ENCODE measurements around the gene CXCL3. TPM values are rescaled to one million over a fixed set of nuclear protein-coding genes. Genes with fewer than 3 reads are reported as not detected.

The CXCL3 gene
- total RNA-seq, 2 experiments from 2014 or later, result not detected

DNA sequence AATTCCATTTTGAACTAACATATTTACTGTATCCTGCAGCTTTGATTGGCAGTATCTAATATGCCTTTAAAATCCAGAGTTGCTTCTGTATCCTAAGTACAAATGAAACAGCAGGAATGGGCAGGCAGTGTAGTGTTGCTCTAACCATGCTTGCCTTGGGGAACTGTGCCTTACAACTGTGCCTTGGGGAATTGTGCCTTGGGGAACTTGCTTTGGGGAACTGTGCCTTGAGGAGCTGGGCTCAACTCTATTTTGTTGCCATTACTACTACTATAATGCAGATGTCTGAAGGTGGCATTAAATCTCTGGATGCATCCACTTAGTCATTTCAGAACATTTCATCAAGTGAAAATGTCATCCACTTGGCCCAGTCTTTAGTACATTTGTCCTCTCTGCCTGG is 6.9 kb downstream of the CXCL3 start:
- ATAC-seq (no peak), DNase-seq (no peak)
- Mint-ChIP-seq H3K36me3 (ENCODE audit: low read depth) (no peaks in the 10 kb centered on the region), H3K4me1 (ENCODE audit: low read depth) (no peaks in the 10 kb centered on the region), H3K4me3 (no peak overlapping the region), H3K9me3 (peaks cover 3% of the 10 kb centered on the region), H3K27me3 (peaks cover 5% of the 10 kb centered on the region), H3K27ac (no peak overlapping the region)
- intact Hi-C loops (cut with micrococcal nuclease), result no loop called here
- TF ChIP-seq, protein P1, sequence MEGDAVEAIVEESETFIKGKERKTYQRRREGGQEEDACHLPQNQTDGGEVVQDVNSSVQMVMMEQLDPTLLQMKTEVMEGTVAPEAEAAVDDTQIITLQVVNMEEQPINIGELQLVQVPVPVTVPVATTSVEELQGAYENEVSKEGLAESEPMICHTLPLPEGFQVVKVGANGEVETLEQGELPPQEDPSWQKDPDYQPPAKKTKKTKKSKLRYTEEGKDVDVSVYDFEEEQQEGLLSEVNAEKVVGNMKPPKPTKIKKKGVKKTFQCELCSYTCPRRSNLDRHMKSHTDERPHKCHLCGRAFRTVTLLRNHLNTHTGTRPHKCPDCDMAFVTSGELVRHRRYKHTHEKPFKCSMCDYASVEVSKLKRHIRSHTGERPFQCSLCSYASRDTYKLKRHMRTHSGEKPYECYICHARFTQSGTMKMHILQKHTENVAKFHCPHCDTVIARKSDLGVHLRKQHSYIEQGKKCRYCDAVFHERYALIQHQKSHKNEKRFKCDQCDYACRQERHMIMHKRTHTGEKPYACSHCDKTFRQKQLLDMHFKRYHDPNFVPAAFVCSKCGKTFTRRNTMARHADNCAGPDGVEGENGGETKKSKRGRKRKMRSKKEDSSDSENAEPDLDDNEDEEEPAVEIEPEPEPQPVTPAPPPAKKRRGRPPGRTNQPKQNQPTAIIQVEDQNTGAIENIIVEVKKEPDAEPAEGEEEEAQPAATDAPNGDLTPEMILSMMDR (IDR thresholded peaks at IDR 0.05), result no peak
- ChIA-PET CTCF (no interaction called here), POLR2A (no interaction called here)

GRCh38 chr4:74030285-74030684 is 8.2 kb downstream of the CXCL3 start:
- H3K4me3 Mint-ChIP-seq, result no peak overlapping the region
- ATAC-seq (no peak), DNase-seq (no peak)
- POLR2A ChIA-PET, result no interaction called here
- no peaks in the 10 kb centered on the region for H3K4me1 Mint-ChIP-seq (ENCODE audit: low read depth)
- H3K36me3 Mint-ChIP-seq (ENCODE audit: low read depth), result no peaks in the 10 kb centered on the region
- H3K27me3 Mint-ChIP-seq, result peaks cover 3% of the 10 kb centered on the region
- intact Hi-C loops (cut with micrococcal nuclease), result no loop called here
- CTCF ChIA-PET, result no interaction called here
- H3K27ac Mint-ChIP-seq, result no peak overlapping the region
- peaks cover 3% of the 10 kb centered on the region for H3K9me3 Mint-ChIP-seq
- TF ChIP-seq, protein P1 (IDR thresholded peaks at IDR 0.05), result no peak

GRCh38 chr4:74028504-74028903 is 10.0 kb downstream of the CXCL3 start:
- Mint-ChIP-seq H3K27me3 (peaks cover 3% of the 10 kb centered on the region), H3K4me3 (no peak overlapping the region), H3K9me3 (peaks cover 3% of the 10 kb centered on the region), H3K36me3 (ENCODE audit: low read depth) (no peaks in the 10 kb centered on the region), H3K4me1 (ENCODE audit: low read depth) (no peaks in the 10 kb centered on the region), H3K27ac (no peak overlapping the region)
- ChIA-PET POLR2A (interaction anchor here (0.6 kb wide), 1 partner anchor 389 kb away, joined by 3 read pairs; no protein-coding TSS in a partner anchor), CTCF (no interaction called here)
- TF ChIP-seq, protein P1 (IDR thresholded peaks at IDR 0.05), result no peak
- no peak for DNase-seq
- intact Hi-C loops (cut with micrococcal nuclease), result no loop called here
- ATAC-seq, result no peak

DNA sequence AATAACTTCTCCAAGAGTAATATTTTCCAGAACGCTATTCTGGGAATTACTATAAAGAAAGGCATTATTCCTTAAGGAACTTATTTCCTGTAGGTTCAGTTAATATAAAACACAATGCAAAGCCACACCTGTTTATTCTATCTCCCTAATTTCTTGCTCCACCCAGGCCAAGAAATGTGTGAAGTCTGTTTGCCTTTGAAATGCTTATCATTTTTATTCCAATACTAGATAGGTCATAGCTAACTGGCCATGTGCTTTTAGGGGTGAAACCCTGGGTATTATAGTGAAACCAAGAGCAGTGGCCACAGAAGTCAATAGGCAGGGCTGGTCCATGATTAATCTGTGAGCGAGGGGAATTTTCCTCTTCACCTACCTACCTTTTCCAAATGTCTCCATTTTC is 14.8 kb downstream of the CXCL3 start:
- peaks cover 3% of the 10 kb centered on the region for H3K9me3 Mint-ChIP-seq
- peaks cover 2% of the 10 kb centered on the region for H3K4me1 Mint-ChIP-seq (ENCODE audit: low read depth)
- H3K36me3 Mint-ChIP-seq (ENCODE audit: low read depth), result no peaks in the 10 kb centered on the region
- CTCF ChIA-PET, result no interaction called here
- no peak overlapping the region for H3K27ac Mint-ChIP-seq
- no peak for ATAC-seq
- POLR2A ChIA-PET, result no interaction called here
- H3K27me3 Mint-ChIP-seq, result no peaks in the 10 kb centered on the region
- intact Hi-C loops (cut with micrococcal nuclease), result no loop called here
- TF ChIP-seq, protein P1 (IDR thresholded peaks at IDR 0.05), result no peak
- no peak overlapping the region for H3K4me3 Mint-ChIP-seq
- DNase-seq, result no peak

DNA sequence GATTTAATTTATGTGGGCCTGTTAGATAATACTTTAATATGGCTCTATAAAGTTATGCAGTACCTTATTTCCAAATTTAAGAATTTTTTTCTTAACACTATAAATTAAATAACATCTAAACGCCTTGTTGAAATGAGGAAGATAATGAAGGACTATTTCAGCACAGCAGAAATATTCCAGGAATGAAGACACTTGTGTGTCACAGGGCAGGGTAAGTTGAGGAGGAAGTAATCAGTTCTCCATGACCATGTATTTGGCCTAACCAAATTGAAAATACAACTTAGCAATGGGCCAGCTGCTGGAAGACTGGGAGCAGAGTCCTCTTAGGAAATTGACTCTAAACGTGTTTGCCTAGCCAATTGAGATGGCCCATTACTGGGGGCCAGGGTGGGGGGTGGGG is 16.9 kb downstream of the CXCL3 start:
- TF ChIP-seq, protein P1 (IDR thresholded peaks at IDR 0.05), result no peak
- Mint-ChIP-seq H3K27me3 (no peaks in the 10 kb centered on the region), H3K27ac (no peak overlapping the region)

More for the DNA sequence above, 16.9 kb downstream of the CXCL3 start:
- Mint-ChIP-seq H3K9me3 (no peaks in the 10 kb centered on the region), H3K4me1 (ENCODE audit: low read depth) (peaks cover 9% of the 10 kb centered on the region), H3K4me3 (no peak overlapping the region), H3K36me3 (ENCODE audit: low read depth) (no peaks in the 10 kb centered on the region)
- intact Hi-C loops (cut with micrococcal nuclease), result no loop called here
- ChIA-PET CTCF (no interaction called here), POLR2A (no interaction called here)
- ATAC-seq, result no peak
- no peak for DNase-seq
